Heart left ventricle (tissue), 13 donors: ENCODE measurements around the gene SPZ1.

ENCODE experiments used
- POLR2A ChIP-seq, 2 donors: fragments of 450-650 bp; IDR thresholded peaks; one replicate each; pipeline ENCODE4 v1.6.1; 2017; ENCODE audit warnings: antibody characterized with exemption in 2 of 2, mild to moderate bottlenecking in 2 of 2, moderate library complexity in 2 of 2
- TF ChIP-seq, protein P1 (sequence below), 12 donors: fragments of 200-600 bp; sonication (generic) in 4 of 12; IDR thresholded peaks; one replicate each; pipeline versions ENCODE4 v1.5.0 to v1.8.0; 2018 to 2022; ENCODE audit warnings: antibody characterized with exemption in 12 of 12, mild to moderate bottlenecking in 5 of 12
- donor health status: ischemic (EF 13 %, LVEDD 7.1; RV severe dilation, severe dysfunction).
- donor health status: DM: no; HTN: yes; CAD: no.
- donor health status: DM: no; HTN: no; CAD: no.
- donor health status: ischemic (EF 25% LVEDD 6.9; RV normal size, moderate dysfunction).
- donor health status: ischemic (EF 25% LVEDD 5.7; RV mildly dilated, moderate dysfunction).
- donor health status: ischemic (EF 35%, LVEDD 5.7; RV mildly dilated, moderate dysfunction).
- donor health status: nonischemic (EF 11% LVEDD 7.7; RV severe dilation, severe dysfunction).
- donor health status: DM: yes; HTN: yes; CAD: no.
- donor health status: PGD.
- donor health status: ischemic (EF 29% LVEDD 5.4; RV normal size, mild dysfunction).
- donor health status: nonischemic (EF 23%, LVEDD 6.1; RV moderate dilation, normal function).

DNA sequence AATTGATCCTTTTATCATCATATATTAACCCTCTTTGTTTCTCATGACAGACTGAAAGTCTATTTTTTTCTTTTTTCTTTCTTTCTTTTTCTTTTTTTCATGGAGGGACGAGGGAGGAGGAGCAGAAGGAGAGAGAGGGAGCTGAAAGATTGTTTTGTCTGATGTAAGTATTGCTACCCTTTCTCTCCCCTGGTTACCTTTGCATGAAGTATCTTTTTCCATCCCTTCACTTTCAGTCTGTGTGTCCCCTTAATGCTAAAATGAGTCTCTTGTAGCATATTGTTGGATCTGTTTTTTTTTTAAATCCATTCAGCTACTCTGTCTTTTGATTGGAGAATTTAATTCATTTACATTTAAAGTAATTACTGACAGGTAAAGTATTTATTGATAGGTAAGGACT lies 36.4 kb upstream of the SPZ1 start:
- TF ChIP-seq POLR2A (IDR thresholded peaks at IDR 0.05): no peak
- TF ChIP-seq, protein P1, sequence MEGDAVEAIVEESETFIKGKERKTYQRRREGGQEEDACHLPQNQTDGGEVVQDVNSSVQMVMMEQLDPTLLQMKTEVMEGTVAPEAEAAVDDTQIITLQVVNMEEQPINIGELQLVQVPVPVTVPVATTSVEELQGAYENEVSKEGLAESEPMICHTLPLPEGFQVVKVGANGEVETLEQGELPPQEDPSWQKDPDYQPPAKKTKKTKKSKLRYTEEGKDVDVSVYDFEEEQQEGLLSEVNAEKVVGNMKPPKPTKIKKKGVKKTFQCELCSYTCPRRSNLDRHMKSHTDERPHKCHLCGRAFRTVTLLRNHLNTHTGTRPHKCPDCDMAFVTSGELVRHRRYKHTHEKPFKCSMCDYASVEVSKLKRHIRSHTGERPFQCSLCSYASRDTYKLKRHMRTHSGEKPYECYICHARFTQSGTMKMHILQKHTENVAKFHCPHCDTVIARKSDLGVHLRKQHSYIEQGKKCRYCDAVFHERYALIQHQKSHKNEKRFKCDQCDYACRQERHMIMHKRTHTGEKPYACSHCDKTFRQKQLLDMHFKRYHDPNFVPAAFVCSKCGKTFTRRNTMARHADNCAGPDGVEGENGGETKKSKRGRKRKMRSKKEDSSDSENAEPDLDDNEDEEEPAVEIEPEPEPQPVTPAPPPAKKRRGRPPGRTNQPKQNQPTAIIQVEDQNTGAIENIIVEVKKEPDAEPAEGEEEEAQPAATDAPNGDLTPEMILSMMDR (IDR thresholded peaks at IDR 0.05): no peak
